ENCODE measurements around the gene TMEM33.

TMEM33 gene

DNA sequence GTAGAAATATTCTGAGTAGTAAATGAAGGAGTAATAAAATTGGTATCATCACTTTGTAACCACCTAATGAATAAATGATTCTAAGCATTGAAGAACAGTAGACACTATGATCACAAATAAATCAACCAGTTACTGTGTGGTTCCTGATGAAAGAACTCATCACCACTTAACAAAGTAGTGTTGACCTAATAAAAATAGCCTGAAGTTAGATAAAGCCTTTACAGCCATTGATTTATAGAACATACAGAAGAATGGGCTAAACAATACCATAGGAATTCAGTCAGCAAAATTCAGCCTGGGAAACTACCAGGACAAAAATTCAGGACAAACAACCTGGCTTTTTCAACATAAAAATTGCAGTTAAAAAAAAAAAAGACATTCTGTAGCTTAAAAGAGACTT lies 64.1 kb downstream of the TMEM33 start:
- TF ChIP-seq FOXP2 (optimal IDR thresholded peaks at IDR 0.05; ENCODE audit: borderline replicate concordance, extremely low read depth, extremely low read length, insufficient read depth) = no peak
- no peak for TF ChIP-seq TAF1 (IDR thresholded peaks at IDR 0.05; ENCODE audit: borderline replicate concordance, insufficient read depth, low read length)

DNA sequence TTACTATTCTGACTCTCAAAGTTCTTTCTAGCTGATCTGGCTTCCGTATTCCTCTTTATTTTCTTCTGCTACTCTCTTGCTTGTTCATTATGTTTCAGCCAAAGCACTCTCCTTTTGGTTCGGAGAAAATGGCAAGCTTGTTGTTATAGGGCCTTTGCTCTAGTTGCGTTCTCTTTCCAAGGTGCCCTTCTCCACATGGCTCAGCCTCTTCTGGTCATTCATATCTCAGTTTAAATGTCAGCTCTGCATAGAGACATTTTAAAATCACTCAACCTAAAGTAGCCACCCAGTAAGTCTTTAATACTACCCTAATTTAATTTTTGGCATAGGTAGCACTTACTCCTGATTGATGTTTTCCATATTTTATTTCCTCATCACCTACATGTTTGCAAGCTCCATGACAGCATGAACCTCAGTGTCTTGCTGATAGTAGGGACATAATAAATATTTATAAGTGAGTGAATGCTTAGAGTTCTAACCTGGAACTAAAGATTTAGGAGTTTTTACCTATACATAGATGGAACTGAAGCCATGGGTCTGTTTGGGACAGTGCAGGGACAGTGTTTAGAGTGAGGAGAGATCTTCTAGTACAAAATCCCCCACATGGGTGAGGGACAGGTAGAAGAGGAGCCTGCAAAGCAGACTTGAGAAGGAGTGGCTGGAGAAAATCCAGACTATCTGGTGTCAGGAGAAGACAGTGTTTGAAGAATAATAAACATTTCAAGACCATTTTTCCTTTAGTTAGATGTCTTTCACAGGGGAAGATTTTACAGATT lies 73.0 kb downstream of the TMEM33 start:
- TF ChIP-seq FOXP2 (optimal IDR thresholded peaks at IDR 0.05; ENCODE audit: borderline replicate concordance, extremely low read depth, extremely low read length, insufficient read depth) (no peak), SIN3A (IDR thresholded peaks at IDR 0.05; ENCODE audit: borderline replicate concordance, insufficient read depth, low read length) (no peak), POLR2AphosphoS5 (IDR thresholded peaks at IDR 0.05; ENCODE audit: low read depth, low read length) (no peak), TAF1 (IDR thresholded peaks at IDR 0.05; ENCODE audit: borderline replicate concordance, insufficient read depth, low read length) (no peak)
- TF ChIP-seq, protein P1, sequence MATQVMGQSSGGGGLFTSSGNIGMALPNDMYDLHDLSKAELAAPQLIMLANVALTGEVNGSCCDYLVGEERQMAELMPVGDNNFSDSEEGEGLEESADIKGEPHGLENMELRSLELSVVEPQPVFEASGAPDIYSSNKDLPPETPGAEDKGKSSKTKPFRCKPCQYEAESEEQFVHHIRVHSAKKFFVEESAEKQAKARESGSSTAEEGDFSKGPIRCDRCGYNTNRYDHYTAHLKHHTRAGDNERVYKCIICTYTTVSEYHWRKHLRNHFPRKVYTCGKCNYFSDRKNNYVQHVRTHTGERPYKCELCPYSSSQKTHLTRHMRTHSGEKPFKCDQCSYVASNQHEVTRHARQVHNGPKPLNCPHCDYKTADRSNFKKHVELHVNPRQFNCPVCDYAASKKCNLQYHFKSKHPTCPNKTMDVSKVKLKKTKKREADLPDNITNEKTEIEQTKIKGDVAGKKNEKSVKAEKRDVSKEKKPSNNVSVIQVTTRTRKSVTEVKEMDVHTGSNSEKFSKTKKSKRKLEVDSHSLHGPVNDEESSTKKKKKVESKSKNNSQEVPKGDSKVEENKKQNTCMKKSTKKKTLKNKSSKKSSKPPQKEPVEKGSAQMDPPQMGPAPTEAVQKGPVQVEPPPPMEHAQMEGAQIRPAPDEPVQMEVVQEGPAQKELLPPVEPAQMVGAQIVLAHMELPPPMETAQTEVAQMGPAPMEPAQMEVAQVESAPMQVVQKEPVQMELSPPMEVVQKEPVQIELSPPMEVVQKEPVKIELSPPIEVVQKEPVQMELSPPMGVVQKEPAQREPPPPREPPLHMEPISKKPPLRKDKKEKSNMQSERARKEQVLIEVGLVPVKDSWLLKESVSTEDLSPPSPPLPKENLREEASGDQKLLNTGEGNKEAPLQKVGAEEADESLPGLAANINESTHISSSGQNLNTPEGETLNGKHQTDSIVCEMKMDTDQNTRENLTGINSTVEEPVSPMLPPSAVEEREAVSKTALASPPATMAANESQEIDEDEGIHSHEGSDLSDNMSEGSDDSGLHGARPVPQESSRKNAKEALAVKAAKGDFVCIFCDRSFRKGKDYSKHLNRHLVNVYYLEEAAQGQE (IDR thresholded peaks at IDR 0.05; ENCODE audit: insufficient read depth in 1 of 2, low read depth in 2 of 2, low read length in 2 of 2) = no peak
